ENCODE data around the gene INSL4. TPM values are rescaled to one million over a fixed set of nuclear protein-coding genes. Genes with fewer than 3 reads are reported as not detected.

INSL4 gene
- total RNA-seq, 1 donor from 2014 or later, result not detected

DNA sequence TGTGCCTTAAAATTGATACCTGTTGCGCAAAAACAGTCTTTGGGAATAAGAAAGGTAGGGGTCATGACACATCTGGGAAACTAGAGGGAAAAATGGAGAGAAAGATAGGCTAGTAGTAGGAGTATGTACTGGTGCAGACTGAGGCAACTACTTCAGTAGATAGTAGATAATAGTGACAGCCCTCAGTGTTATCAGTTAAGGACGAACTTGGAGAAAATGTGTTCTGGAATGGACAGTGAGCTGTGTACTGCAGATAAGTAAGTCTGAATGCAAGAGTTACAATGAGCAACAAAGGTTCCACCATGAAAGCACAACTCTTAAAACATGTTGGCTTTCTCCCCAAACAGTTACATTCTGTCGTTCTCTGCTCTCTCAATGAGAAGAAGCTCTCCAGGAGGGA is 39.2 kb upstream of the INSL4 start:
- Mint-ChIP-seq H3K9me3 (no peaks in the 10 kb centered on the region), H3K27ac (no peak overlapping the region), H3K4me3 (no peak overlapping the region), H3K36me3 (no peaks in the 10 kb centered on the region), H3K27me3 (peaks cover 8% of the 10 kb centered on the region), H3K4me1 (ENCODE audit: unreplicated experiment) (no peaks in the 10 kb centered on the region)
- no peak for DNase-seq (ENCODE audit: extremely low spot score, unreplicated experiment)
- TF ChIP-seq CTCF (conservative IDR thresholded peaks at IDR 0.05), result no peak

- peaks cover 8% of the 10 kb centered on the region for H3K27me3 Mint-ChIP-seq
- no peak overlapping the region for H3K4me3 Mint-ChIP-seq
- no peak for DNase-seq (ENCODE audit: extremely low spot score, unreplicated experiment)
- H3K27ac Mint-ChIP-seq, result no peak overlapping the region
- H3K4me1 Mint-ChIP-seq (ENCODE audit: unreplicated experiment), result no peaks in the 10 kb centered on the region
- no peaks in the 10 kb centered on the region for H3K9me3 Mint-ChIP-seq
- TF ChIP-seq CTCF (conservative IDR thresholded peaks at IDR 0.05), result no peak
- no peaks in the 10 kb centered on the region for H3K36me3 Mint-ChIP-seq
Observed at GRCh38 chr9:5193345-5193744, 37.9 kb upstream of the INSL4 start.

- no peaks in the 10 kb centered on the region for H3K4me1 Mint-ChIP-seq (ENCODE audit: unreplicated experiment)
- H3K27me3 Mint-ChIP-seq, result peaks cover 11% of the 10 kb centered on the region
- H3K4me3 Mint-ChIP-seq, result no peak overlapping the region
- no peak for TF ChIP-seq CTCF (conservative IDR thresholded peaks at IDR 0.05)
- no peak for DNase-seq (ENCODE audit: extremely low spot score, unreplicated experiment)
- no peaks in the 10 kb centered on the region for H3K36me3 Mint-ChIP-seq
- no peaks in the 10 kb centered on the region for H3K9me3 Mint-ChIP-seq
- no peak overlapping the region for H3K27ac Mint-ChIP-seq
Observed at GRCh38 chr9:5195463-5195862, 35.8 kb upstream of the INSL4 start.

- Mint-ChIP-seq H3K27me3 (peaks cover 7% of the 10 kb centered on the region), H3K27ac (no peak overlapping the region), H3K4me3 (no peak overlapping the region), H3K36me3 (no peaks in the 10 kb centered on the region), H3K9me3 (no peaks in the 10 kb centered on the region), H3K4me1 (ENCODE audit: unreplicated experiment) (no peaks in the 10 kb centered on the region)
- no peak for TF ChIP-seq CTCF (conservative IDR thresholded peaks at IDR 0.05)
- DNase-seq (ENCODE audit: extremely low spot score, unreplicated experiment), result no peak
Observed at GRCh38 chr9:5205071-5205470, 26.1 kb upstream of the INSL4 start.

GRCh38 chr9:5230554-5230953 is 665 bp upstream of the INSL4 start:
- no peaks in the 10 kb centered on the region for H3K36me3 Mint-ChIP-seq
- no peak overlapping the region for H3K27ac Mint-ChIP-seq
- no peak overlapping the region for H3K4me3 Mint-ChIP-seq
- no peaks in the 10 kb centered on the region for H3K4me1 Mint-ChIP-seq (ENCODE audit: unreplicated experiment)
- TF ChIP-seq CTCF (conservative IDR thresholded peaks at IDR 0.05), result no peak
- H3K27me3 Mint-ChIP-seq, result peaks cover 6% of the 10 kb centered on the region
- H3K9me3 Mint-ChIP-seq, result peaks cover 12% of the 10 kb centered on the region
- no peak for DNase-seq (ENCODE audit: extremely low spot score, unreplicated experiment)

Data from type B pancreatic cell (in vitro differentiated cells).